Left ventricle myocardium superior (tissue), 1 donor: ENCODE measurements around the gene WAPL. TPM values are rescaled to one million over a fixed set of nuclear protein-coding genes. Genes with fewer than 3 reads are reported as not detected.
"Not testable (repeated sequence)": the region's sequence is repeated elsewhere in the genome, so short reads cannot be mapped to it uniquely, and the experiment has no call there.

Experiments used
- ATAC-seq: fragments of 200-7000 bp; cut with Tn5 transposase; one replicate; pipeline ENCODE4 v1.9.1; 2020; ENCODE audit warnings: mild to moderate bottlenecking, moderate library complexity
- DNase-seq: peaks from one replicate; pipeline ENCODE4 v3.0.0-alpha.2; 2020
- intact Hi-C: fragments of 100-400 bp; cut with micrococcal nuclease; formaldehyde crosslinking; loops from one replicate; pipeline ENCODE4 v1.11.0; 2022
- total RNA-seq: library from RNA; stranded (reverse); fragmentation: NEBNext Ultra II Directional; extraction: Animal tissue kit (Norgen Biotek cat#: 25700); gene quantifications from one replicate; pipeline ENCODE4 v1.2.1, GENCODE V29; 2021
- donor health status: DM: no; HTN: yes; CAD: no; lungs with severe emphysema.

WAPL gene
- total RNA-seq, 1 donor from 2014 or later, result 22.2 TPM

DNA sequence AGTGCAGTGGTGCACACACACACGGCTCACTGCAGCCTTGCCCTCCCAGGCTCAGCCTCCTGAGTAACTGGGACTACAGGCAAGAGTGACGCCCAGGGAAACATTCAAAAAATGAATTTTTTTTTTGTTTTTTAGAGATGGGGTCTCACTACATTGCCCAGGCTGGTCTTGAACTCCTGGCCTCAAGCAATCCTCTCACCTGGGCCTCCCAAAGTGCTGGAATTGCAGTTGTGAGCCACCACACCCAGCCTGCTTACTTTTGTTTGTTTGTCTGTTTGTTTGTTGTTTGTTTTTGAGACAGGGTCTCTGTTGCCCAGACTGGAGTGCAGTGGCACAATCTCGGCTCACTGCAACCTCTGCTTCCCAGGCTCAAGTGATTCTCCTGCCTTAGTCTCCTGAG lies 7.1 kb upstream of the WAPL start:
- intact Hi-C loops, result not testable (repeated sequence)

GRCh38 chr10:86526606-86527005 lies 5.0 kb upstream of the WAPL start:
- intact Hi-C loops, result no loop called here
- ATAC-seq, result no peak

More for the DNA sequence above, 7.1 kb upstream of the WAPL start:
- DNase-seq, result not testable (repeated sequence)
- ATAC-seq, result peak; percentile 44

DNA sequence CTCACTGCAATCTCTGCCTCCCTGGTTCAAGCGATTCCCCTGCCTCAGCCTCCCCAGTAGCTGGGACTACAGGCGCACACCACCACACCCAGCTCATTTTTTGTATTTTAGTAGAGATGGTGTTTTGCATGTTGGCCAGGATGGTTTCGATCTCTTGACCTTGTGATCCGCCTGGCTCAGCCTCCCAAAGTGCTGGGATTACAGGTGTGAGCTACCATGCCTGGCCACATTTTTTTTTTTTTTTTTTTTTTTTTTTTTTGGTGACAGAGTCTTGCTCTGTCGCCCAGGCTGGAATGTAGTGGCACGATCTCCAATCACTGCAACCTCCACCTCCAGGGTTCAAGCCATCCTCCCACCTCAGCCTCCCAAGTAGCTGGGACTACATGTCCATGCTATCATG lies 4.1 kb upstream of the WAPL start:
- intact Hi-C loops, DNase-seq, ATAC-seq: not testable (repeated sequence)

More at GRCh38 chr10:86526606-86527005, 5.0 kb upstream of the WAPL start:
- DNase-seq, result no peak

GRCh38 chr10:86524225-86524962 lies 2.8 kb upstream of the WAPL start:
- ATAC-seq (no peak), DNase-seq (no peak)
- intact Hi-C loops, result no loop called here

DNA sequence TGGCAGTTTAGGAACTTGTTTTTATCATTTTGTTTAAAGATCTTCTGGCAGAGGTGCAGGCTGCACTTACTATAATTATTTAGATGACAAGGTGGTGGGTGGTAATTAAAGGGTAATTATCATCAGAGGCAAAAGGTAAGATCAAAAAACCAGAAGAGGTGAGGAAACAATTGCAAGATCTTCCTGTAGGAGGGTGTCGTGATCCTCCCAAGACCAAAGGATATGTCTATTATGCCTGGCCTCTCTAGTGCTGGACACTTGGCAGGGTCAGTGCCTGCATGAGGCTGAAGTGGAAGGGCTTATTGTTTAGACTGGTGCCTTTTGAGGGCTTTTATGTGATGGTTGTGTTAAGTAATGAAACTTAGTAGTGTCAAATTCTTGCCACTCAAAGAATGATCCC lies 1.8 kb upstream of the WAPL start:
- DNase-seq (no peak), ATAC-seq (no peak)
- intact Hi-C loops, result no loop called here

DNA sequence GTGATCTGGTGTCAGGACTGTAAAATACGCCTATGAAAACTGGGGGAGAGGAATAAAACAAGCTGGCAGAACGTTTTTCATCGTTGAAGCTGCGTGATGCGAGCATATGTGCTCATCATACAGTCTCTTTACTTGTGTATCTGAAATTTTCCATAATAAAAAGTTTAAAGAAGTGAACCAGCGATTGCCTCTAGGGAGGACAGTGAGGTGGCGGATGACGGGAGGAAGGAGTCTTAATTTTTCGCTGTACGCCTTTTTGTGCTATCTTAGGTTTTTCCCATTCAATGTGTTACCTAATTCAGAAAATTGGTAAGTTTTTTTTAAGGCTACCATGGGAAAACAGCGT lies 891 bp upstream of the WAPL start:
- intact Hi-C loops, result no loop called here
- DNase-seq (no peak), ATAC-seq (no peak)

- ATAC-seq (peak; percentile 46), DNase-seq (peak; percentile 67)
- intact Hi-C loops, result no loop called here
Observed at GRCh38 chr10:86520871-86521677, 518 bp downstream of the WAPL start.

DNA sequence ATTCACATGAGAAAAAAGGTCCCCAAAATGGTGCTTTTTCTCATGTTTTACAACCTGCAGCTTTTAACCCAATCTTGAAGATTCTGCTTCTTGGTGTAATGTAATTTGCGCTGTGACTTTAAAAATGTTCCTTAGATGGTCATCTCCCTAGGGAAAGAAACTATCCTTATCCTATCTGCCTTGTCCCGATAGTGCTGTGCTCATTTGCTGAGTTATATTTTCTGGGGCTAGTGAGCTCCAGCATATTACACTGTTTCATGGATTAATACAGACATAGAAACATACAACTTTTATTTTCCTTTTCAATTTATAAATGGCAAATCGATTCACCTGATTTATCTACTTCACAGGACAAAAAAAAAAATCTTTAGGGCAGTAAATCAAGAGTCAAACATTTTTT lies 2.8 kb downstream of the WAPL start:
- DNase-seq, result no peak
- intact Hi-C loops, result no loop called here
- no peak for ATAC-seq

GRCh38 chr10:86512137-86512536 lies 9.5 kb downstream of the WAPL start:
- ATAC-seq (no peak), DNase-seq (no peak)
- intact Hi-C loops, result no loop called here

DNA sequence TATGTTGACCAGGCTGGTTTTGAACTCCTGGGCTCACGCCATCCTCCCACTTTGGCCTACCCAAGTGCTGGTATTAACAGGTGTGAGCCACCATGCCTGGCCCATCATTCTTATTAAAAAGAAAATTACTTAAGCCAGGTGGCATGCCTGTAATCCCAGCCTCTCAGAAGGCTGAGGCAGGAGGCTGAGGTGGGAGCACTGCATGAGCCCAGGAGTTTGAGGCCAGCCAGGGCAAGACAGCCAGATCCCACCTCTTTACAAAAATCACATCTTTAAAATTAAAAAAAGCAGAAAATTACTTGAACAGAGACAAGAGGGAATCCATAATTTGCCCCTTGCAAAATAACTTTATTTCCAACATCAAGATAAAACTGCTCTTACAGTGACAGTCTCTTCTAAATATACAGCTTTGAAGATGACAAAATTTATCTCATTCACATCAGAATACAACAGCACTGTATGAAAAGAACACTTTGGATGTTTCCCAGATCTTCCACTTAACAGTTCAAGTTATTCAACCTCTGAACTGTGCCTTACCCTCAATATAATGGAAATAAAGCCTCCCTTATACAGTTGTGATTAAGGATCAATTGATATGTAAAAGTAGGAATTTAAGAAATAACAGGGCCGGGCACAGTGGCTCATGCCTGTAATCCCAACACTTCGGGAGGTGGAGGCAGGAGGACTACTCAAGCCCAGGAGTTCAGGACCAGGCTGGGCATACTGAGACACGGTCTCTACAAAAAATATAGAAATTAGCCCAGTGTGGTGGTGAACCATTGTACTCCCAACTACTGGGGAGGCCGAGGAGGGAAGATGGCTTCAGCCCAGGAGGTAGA lies 10.3 kb downstream of the WAPL start:
- intact Hi-C loops, result no loop called here
- DNase-seq, result no peak
- no peak for ATAC-seq

- ATAC-seq (no peak), DNase-seq (no peak)
- intact Hi-C loops, result no loop called here
Observed at GRCh38 chr10:86509145-86509544, 12.4 kb downstream of the WAPL start.

GRCh38 chr10:86508217-86508616 lies 13.4 kb downstream of the WAPL start:
- no peak for ATAC-seq
- no peak for DNase-seq
- intact Hi-C loops, result no loop called here

- intact Hi-C loops, result no loop called here
- ATAC-seq (peak; percentile 33), DNase-seq (no peak)
Observed at GRCh38 chr10:86506499-86506898, 15.1 kb downstream of the WAPL start.

- ATAC-seq, result no peak
- intact Hi-C loops, result no loop called here
- DNase-seq, result no peak
Observed at GRCh38 chr10:86506062-86506461, 15.5 kb downstream of the WAPL start.

- DNase-seq, result no peak
- no peak for ATAC-seq
- intact Hi-C loops, result no loop called here
Observed at GRCh38 chr10:86504510-86504909, 17.1 kb downstream of the WAPL start.

DNA sequence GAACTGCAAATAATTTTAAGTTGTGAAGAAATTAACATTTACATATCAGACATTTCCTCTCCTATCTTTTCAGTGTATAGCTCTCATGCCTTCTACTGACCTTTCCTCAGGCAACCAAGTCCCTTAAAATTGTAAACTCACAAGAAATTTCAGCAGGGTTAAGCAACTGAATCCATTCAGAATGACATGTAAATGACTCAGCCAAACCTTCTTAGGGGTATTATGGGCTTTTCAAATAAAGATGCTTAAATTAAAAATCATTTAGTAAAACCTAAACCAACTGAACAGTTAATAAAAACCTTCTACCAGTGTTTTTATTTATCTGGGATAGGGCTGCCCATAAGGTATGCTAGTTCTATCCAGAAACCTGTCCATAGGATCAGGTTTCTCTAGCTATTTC lies 20.7 kb downstream of the WAPL start:
- ATAC-seq (no peak), DNase-seq (no peak)
- intact Hi-C loops, result no loop called here

- no peak for DNase-seq
- no peak for ATAC-seq
- intact Hi-C loops, result no loop called here
Observed at GRCh38 chr10:86498598-86498997, 23.0 kb downstream of the WAPL start.

DNA sequence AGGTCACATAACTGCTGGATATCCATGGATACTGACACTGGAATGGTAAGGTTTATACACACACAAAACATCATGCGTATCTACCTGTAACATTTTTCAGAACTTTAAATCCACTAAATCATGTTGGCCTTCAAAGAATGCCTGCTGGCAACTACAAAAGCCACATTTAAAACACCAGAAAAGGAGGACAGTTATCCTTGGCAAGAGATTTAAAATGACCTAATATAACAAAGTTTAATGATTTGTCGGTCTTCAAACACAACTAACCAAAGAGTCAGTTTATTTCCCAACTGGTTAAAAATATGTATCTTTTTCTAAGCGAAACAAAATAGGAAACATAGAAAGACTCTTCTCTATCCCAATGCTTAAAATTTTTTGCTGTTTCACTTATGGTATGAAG lies 24.0 kb downstream of the WAPL start:
- no peak for DNase-seq
- intact Hi-C loops, result no loop called here
- no peak for ATAC-seq

DNA sequence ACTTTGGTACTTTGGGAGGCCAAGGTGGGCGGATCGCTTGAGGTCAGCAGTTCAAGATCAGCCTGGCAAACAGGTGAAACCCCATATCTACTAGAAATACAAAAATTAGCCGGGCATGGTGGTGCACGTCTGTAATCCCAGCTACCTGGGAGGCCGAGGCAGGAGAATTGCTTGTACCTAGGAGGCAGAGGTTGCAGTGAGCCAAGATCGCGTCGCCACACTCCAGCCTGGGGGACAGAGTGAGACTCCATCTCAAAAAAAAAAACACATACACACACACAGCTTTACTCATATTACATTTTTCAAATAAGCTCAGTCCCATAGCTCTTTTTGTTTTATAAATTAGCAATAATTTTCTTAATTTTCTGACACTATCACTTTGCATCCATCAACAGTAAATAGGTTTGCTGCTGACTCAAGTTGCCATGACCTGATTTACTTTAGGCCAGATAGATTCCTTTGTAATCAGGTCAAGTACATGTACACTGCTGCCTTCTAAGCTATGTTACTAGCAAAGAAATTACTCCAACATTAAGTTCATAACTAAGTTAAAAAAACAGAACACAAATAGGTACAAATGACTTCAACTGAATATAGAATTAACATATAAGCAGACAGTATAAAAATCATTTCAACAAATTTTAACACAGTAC lies 31.5 kb downstream of the WAPL start:
- intact Hi-C loops, result no loop called here
- ATAC-seq (no peak), DNase-seq (no peak)
